CD4-positive, alpha-beta T cell treated with Interleukin-6 at 100 ng/mL for 8 hours (primary cell): ENCODE data around the gene COL4A2.
A peak's percentile ranks its signal among the peaks of the same experiment; 100 is the strongest.

Experiments
- DNase-seq: peaks from one replicate; pipeline ENCODE4 v3.0.0-alpha.2; 2020; ENCODE audit warnings: mixed read lengths, low spot score

Gene COL4A2

GRCh38 chr13:110455444-110455843, 148.4 kb downstream of the COL4A2 start:
- DNase-seq, result no peak

- DNase-seq, result peak; percentile 56
Measured at GRCh38 chr13:110455941-110456340, 148.9 kb downstream of the COL4A2 start.

GRCh38 chr13:110456550-110456949, 149.5 kb downstream of the COL4A2 start:
- DNase-seq, result no peak

- no peak for DNase-seq
Measured at GRCh38 chr13:110457361-110457760, 150.3 kb downstream of the COL4A2 start.

GRCh38 chr13:110458017-110458416, 150.9 kb downstream of the COL4A2 start:
- no peak for DNase-seq

GRCh38 chr13:110458594-110459365, 151.7 kb downstream of the COL4A2 start:
- no peak for DNase-seq

GRCh38 chr13:110462091-110462490, 155.0 kb downstream of the COL4A2 start:
- no peak for DNase-seq

GRCh38 chr13:110463156-110463555, 156.1 kb downstream of the COL4A2 start:
- DNase-seq, result no peak

GRCh38 chr13:110463871-110464510, 156.9 kb downstream of the COL4A2 start:
- no peak for DNase-seq

- DNase-seq, result no peak
Measured at GRCh38 chr13:110464556-110465333, 157.7 kb downstream of the COL4A2 start.

GRCh38 chr13:110465696-110466095, 158.6 kb downstream of the COL4A2 start:
- no peak for DNase-seq

- DNase-seq, result no peak
Measured at GRCh38 chr13:110466266-110466915, 159.3 kb downstream of the COL4A2 start.

GRCh38 chr13:110467516-110468110, 160.5 kb downstream of the COL4A2 start:
- no peak for DNase-seq

- DNase-seq, result no peak
Measured at GRCh38 chr13:110468986-110469495, 162.0 kb downstream of the COL4A2 start.

GRCh38 chr13:110469597-110469996, 162.5 kb downstream of the COL4A2 start:
- no peak for DNase-seq

GRCh38 chr13:110470272-110471009, 163.4 kb downstream of the COL4A2 start:
- no peak for DNase-seq

GRCh38 chr13:110471156-110471832, 164.2 kb downstream of the COL4A2 start:
- no peak for DNase-seq

GRCh38 chr13:110471833-110472162, 164.7 kb downstream of the COL4A2 start:
- no peak for DNase-seq

GRCh38 chr13:110472904-110473563, 165.9 kb downstream of the COL4A2 start:
- no peak for DNase-seq

- DNase-seq, result no peak
Measured at GRCh38 chr13:110474713-110475112, 167.6 kb downstream of the COL4A2 start.
